Stromal cell of bone marrow (primary cell): Measurements from ENCODE around the gene KCNJ18.
"Not testable (repeated sequence)": the region's sequence is repeated elsewhere in the genome, so short reads cannot be mapped to it uniquely, and the experiment has no call there.

Experiments
- DNase-seq: peaks from one replicate; pipeline ENCODE4 v3.0.0-alpha.2; 2012; ENCODE audit warnings: low read depth

KCNJ18 gene

GRCh38 chr17:21691883-21692703 lies at the start of gene KCNJ18:
KCNJ18 (plus strand) TSS chr17:21692523; CDS start chr17:21702787, 10,264 bp downstream.
- DNase-seq = not testable (repeated sequence)

- not testable (repeated sequence) for DNase-seq
Observed at GRCh38 chr17:21648125-21648524, 44.2 kb upstream of the KCNJ18 start.

- not testable (repeated sequence) for DNase-seq
Observed at GRCh38 chr17:21650043-21650442, 42.3 kb upstream of the KCNJ18 start.

- DNase-seq = not testable (repeated sequence)
Observed at GRCh38 chr17:21652049-21652448, 40.3 kb upstream of the KCNJ18 start.

GRCh38 chr17:21653211-21653610 lies 39.1 kb upstream of the KCNJ18 start:
- not testable (repeated sequence) for DNase-seq

- not testable (repeated sequence) for DNase-seq
Observed at GRCh38 chr17:21656518-21657309, 35.6 kb upstream of the KCNJ18 start.

GRCh38 chr17:21659635-21660034 lies 32.7 kb upstream of the KCNJ18 start:
- DNase-seq = not testable (repeated sequence)

GRCh38 chr17:21661455-21661854 lies 30.9 kb upstream of the KCNJ18 start:
- not testable (repeated sequence) for DNase-seq

- DNase-seq = not testable (repeated sequence)
Observed at GRCh38 chr17:21663166-21663565, 29.2 kb upstream of the KCNJ18 start.

- not testable (repeated sequence) for DNase-seq
Observed at GRCh38 chr17:21663614-21664474, 28.5 kb upstream of the KCNJ18 start.

GRCh38 chr17:21665171-21665570 lies 27.2 kb upstream of the KCNJ18 start:
- DNase-seq = not testable (repeated sequence)

GRCh38 chr17:21665935-21666493 lies 26.3 kb upstream of the KCNJ18 start:
- DNase-seq = not testable (repeated sequence)

GRCh38 chr17:21666711-21667412 lies 25.5 kb upstream of the KCNJ18 start:
- DNase-seq = not testable (repeated sequence)

GRCh38 chr17:21667413-21668117 lies 24.8 kb upstream of the KCNJ18 start:
- DNase-seq = not testable (repeated sequence)

GRCh38 chr17:21668118-21668488 lies 24.2 kb upstream of the KCNJ18 start:
- DNase-seq = not testable (repeated sequence)

GRCh38 chr17:21668746-21669508 lies 23.4 kb upstream of the KCNJ18 start:
- not testable (repeated sequence) for DNase-seq

- DNase-seq = not testable (repeated sequence)
Observed at GRCh38 chr17:21669616-21670360, 22.5 kb upstream of the KCNJ18 start.

- DNase-seq = not testable (repeated sequence)
Observed at GRCh38 chr17:21670361-21671155, 21.8 kb upstream of the KCNJ18 start.
